ENCODE results near the gene TRAF3.

GRCh38 chr14:102857444-102857843 is 80.2 kb downstream of the TRAF3 start:
- TF ChIP-seq CTCF (IDR thresholded peaks at IDR 0.05) (no peak), POLR2AphosphoS5 (IDR thresholded peaks at IDR 0.05; ENCODE audit: insufficient read depth in 1 of 2, low read depth in 1 of 2) (no peak), POLR2A (IDR thresholded peaks at IDR 0.05) (no peak)
